Ascending aorta (tissue), 2 donors: ENCODE data around the gene DPT. TPM values are rescaled to one million over a fixed set of nuclear protein-coding genes. Genes with fewer than 3 reads are reported as not detected.

Source experiments
- DNase-seq, 2 donors: peaks; one replicate each; pipeline ENCODE4 v3.0.0-alpha.2; 2019; ENCODE audit warnings: low spot score in 2 of 2
- H3K27ac ChIP-seq, 2 donors: fragments of 200-600 bp; sonication (generic); one replicate each; pipeline ENCODE4 v1.5.1; 2016 to 2017; ENCODE audit warnings: mild to moderate bottlenecking in 1 of 2
- H3K27me3 ChIP-seq: fragments of 200-600 bp; sonication (generic); one replicate; pipeline ENCODE4 v1.5.1; 2017
- H3K36me3 ChIP-seq, 2 donors: fragments of 200-600 bp; sonication (generic); one replicate each; pipeline ENCODE4 v1.5.1; 2016
- H3K4me1 ChIP-seq, 2 donors: fragments of 200-600 bp; sonication (generic); one replicate each; pipeline ENCODE4 v1.5.1; 2016 to 2017; ENCODE audit warnings: mild to moderate bottlenecking in 1 of 2
- H3K4me3 ChIP-seq, 2 donors: fragments of 200-600 bp; sonication (generic); one replicate each; pipeline ENCODE4 v1.5.1; 2016 to 2017; ENCODE audit warnings: mild to moderate bottlenecking in 1 of 2
- H3K9me3 ChIP-seq, 2 donors: fragments of 200-600 bp; sonication (generic); one replicate each; pipeline ENCODE4 v1.5.1; 2016
- CTCF ChIP-seq, 3 experiments: fragments of 200-600 bp in 2 of 3; fragments of 450-650 bp in 1 of 3; sonication (generic) in 2 of 3; IDR thresholded peaks; one replicate each; pipeline ENCODE4 v1.5.1; 2016 to 2019; ENCODE audit warnings: antibody characterized with exemption in 3 of 3, mild to moderate bottlenecking in 1 of 3, moderate library complexity in 1 of 3
- intact Hi-C: fragments of 100-400 bp; cut with DNase I; formaldehyde crosslinking; loops from one replicate; pipeline ENCODE4 v1.15.1; 2023
- total RNA-seq: library from RNA; depleted of rRNA; stranded (reverse); fragments of >200 nt; gene quantifications from one replicate; pipeline ENCODE4 v1.1.0, GENCODE V29; 2016

The DPT gene
- total RNA-seq, 1 donor from 2014 or later: 12.3 TPM

GRCh38 chr1:168742994-168743650 is 14.1 kb upstream of the DPT start:
- H3K4me1 ChIP-seq: no peaks in the 10 kb centered on the region
- DNase-seq: no peak
- H3K27me3 ChIP-seq: no peaks in the 10 kb centered on the region
- H3K27ac ChIP-seq: no peak overlapping the region
- no peak for TF ChIP-seq CTCF (IDR thresholded peaks at IDR 0.05)
- H3K9me3 ChIP-seq: no peaks in the 10 kb centered on the region
- no peaks in the 10 kb centered on the region for H3K36me3 ChIP-seq
- intact Hi-C loops: no loop called here
- H3K4me3 ChIP-seq: no peak overlapping the region

- no peaks in the 10 kb centered on the region for H3K4me1 ChIP-seq
- H3K36me3 ChIP-seq: no peaks in the 10 kb centered on the region
- intact Hi-C loops: no loop called here
- H3K4me3 ChIP-seq: no peak overlapping the region
- H3K27me3 ChIP-seq: no peaks in the 10 kb centered on the region
- H3K27ac ChIP-seq: no peak overlapping the region
- H3K9me3 ChIP-seq: no peaks in the 10 kb centered on the region
- no peak for DNase-seq
- no peak for TF ChIP-seq CTCF (IDR thresholded peaks at IDR 0.05)
Measured at GRCh38 chr1:168742386-168742785, 13.4 kb upstream of the DPT start.

- no peak overlapping the region for H3K4me3 ChIP-seq
- no peak overlapping the region for H3K27ac ChIP-seq
- intact Hi-C loops: no loop called here
- H3K27me3 ChIP-seq: no peaks in the 10 kb centered on the region
- DNase-seq: no peak
- TF ChIP-seq CTCF (IDR thresholded peaks at IDR 0.05): no peak
- H3K9me3 ChIP-seq: no peaks in the 10 kb centered on the region
- no peaks in the 10 kb centered on the region for H3K4me1 ChIP-seq
- H3K36me3 ChIP-seq: no peaks in the 10 kb centered on the region
Measured at GRCh38 chr1:168739908-168740307, 10.9 kb upstream of the DPT start.

- DNase-seq: no peak
- H3K27ac ChIP-seq: no peak overlapping the region
- intact Hi-C loops: no loop called here
Measured at GRCh38 chr1:168736520-168736919, 7.5 kb upstream of the DPT start.

GRCh38 chr1:168735974-168736373 is 7.0 kb upstream of the DPT start:
- H3K27ac ChIP-seq: no peak overlapping the region
- DNase-seq: no peak
- no peaks in the 10 kb centered on the region for H3K9me3 ChIP-seq
- H3K4me1 ChIP-seq: no peaks in the 10 kb centered on the region
- H3K27me3 ChIP-seq: no peaks in the 10 kb centered on the region
- H3K36me3 ChIP-seq: no peaks in the 10 kb centered on the region
- H3K4me3 ChIP-seq: no peak overlapping the region
- intact Hi-C loops: no loop called here
- no peak for TF ChIP-seq CTCF (IDR thresholded peaks at IDR 0.05)

More at GRCh38 chr1:168736520-168736919, 7.5 kb upstream of the DPT start:
- Histone ChIP-seq H3K27me3 (no peaks in the 10 kb centered on the region), H3K36me3 (no peaks in the 10 kb centered on the region), H3K4me3 (no peak overlapping the region), H3K9me3 (no peaks in the 10 kb centered on the region), H3K4me1 (no peaks in the 10 kb centered on the region)
- no peak for TF ChIP-seq CTCF (IDR thresholded peaks at IDR 0.05)

GRCh38 chr1:168734946-168735345 is 5.9 kb upstream of the DPT start:
- no peak for DNase-seq
- Histone ChIP-seq H3K27ac (no peak overlapping the region), H3K36me3 (no peaks in the 10 kb centered on the region), H3K4me3 (no peak overlapping the region), H3K9me3 (no peaks in the 10 kb centered on the region), H3K27me3 (no peaks in the 10 kb centered on the region), H3K4me1 (no peaks in the 10 kb centered on the region)
- intact Hi-C loops: no loop called here
- no peak for TF ChIP-seq CTCF (IDR thresholded peaks at IDR 0.05)
